ENCODE data around the gene EML1.

GRCh38 chr14:99747582-99748330 is 45.5 kb upstream of the EML1 start:
- TF ChIP-seq CTCF (conservative IDR thresholded peaks at IDR 0.05; ENCODE audit: low read depth, low read length) (no peak), EZH2 (IDR thresholded peaks at IDR 0.05; ENCODE audit: low read length, unreplicated experiment) (no peak), EZH2phosphoT487 (IDR thresholded peaks at IDR 0.05; ENCODE audit: borderline replicate concordance, low read length) (no peak)

Measured in PC-3 (cell line).